ENCODE results near the gene KIRREL3.

Gene KIRREL3

GRCh38 chr11:126888115-126888712 is 112.4 kb downstream of the KIRREL3 start:
- TF ChIP-seq JUND (IDR thresholded peaks at IDR 0.05; ENCODE audit: low read depth), result no peak
- no peak for DNase-seq (ENCODE audit: low read depth in 1 of 2, low spot score in 1 of 2)
- in situ Hi-C loops (cut with HindIII; ENCODE audit: low pct_unique_long_range_greater_than_20kb, low sequenced_read_pairs), result no loop called here

- no peak for DNase-seq (ENCODE audit: low read depth in 1 of 2, low spot score in 1 of 2)
- in situ Hi-C loops (cut with HindIII; ENCODE audit: low pct_unique_long_range_greater_than_20kb, low sequenced_read_pairs), result no loop called here
- no peak for TF ChIP-seq JUND (IDR thresholded peaks at IDR 0.05; ENCODE audit: low read depth)
Measured at GRCh38 chr11:126886636-126887035, 113.9 kb downstream of the KIRREL3 start.

- in situ Hi-C loops (cut with HindIII; ENCODE audit: low pct_unique_long_range_greater_than_20kb, low sequenced_read_pairs), result no loop called here
- TF ChIP-seq JUND (IDR thresholded peaks at IDR 0.05; ENCODE audit: low read depth), result no peak
- no peak for DNase-seq (ENCODE audit: low read depth in 1 of 2, low spot score in 1 of 2)
Measured at GRCh38 chr11:126886085-126886484, 114.5 kb downstream of the KIRREL3 start.

DNA sequence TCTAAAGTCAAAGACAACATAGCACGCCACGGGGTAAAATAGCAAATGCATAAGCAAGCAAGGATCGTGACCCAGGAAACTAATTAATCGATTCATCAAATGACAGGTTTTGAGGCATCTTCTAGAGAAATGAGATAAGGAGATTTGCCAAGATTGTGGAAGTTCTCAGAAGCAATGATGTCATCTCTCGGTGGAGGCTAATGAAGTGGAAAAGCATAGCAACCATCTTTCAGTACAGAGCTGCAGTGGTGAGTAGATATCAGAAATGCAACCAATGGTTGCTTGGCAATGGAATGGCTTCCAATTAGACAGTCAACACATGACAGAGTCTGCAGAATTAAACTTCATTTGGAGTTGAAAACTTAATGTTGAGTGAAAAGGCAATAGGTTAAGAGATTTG is 116.0 kb downstream of the KIRREL3 start:
- DNase-seq (ENCODE audit: low read depth in 1 of 2, low spot score in 1 of 2), result no peak
- TF ChIP-seq JUND (IDR thresholded peaks at IDR 0.05; ENCODE audit: low read depth), result no peak
- in situ Hi-C loops (cut with HindIII; ENCODE audit: low pct_unique_long_range_greater_than_20kb, low sequenced_read_pairs), result no loop called here

GRCh38 chr11:126884192-126884591 is 116.4 kb downstream of the KIRREL3 start:
- in situ Hi-C loops (cut with HindIII; ENCODE audit: low pct_unique_long_range_greater_than_20kb, low sequenced_read_pairs), result no loop called here
- TF ChIP-seq JUND (IDR thresholded peaks at IDR 0.05; ENCODE audit: low read depth), result no peak
- no peak for DNase-seq (ENCODE audit: low read depth in 1 of 2, low spot score in 1 of 2)

GRCh38 chr11:126880872-126881271 is 119.7 kb downstream of the KIRREL3 start:
- no peak for TF ChIP-seq JUND (IDR thresholded peaks at IDR 0.05; ENCODE audit: low read depth)
- in situ Hi-C loops (cut with HindIII; ENCODE audit: low pct_unique_long_range_greater_than_20kb, low sequenced_read_pairs), result no loop called here
- no peak for DNase-seq (ENCODE audit: low read depth in 1 of 2, low spot score in 1 of 2)

- TF ChIP-seq JUND (IDR thresholded peaks at IDR 0.05; ENCODE audit: low read depth), result no peak
- DNase-seq (ENCODE audit: low read depth in 1 of 2, low spot score in 1 of 2), result no peak
- in situ Hi-C loops (cut with HindIII; ENCODE audit: low pct_unique_long_range_greater_than_20kb, low sequenced_read_pairs), result no loop called here
Measured at GRCh38 chr11:126879516-126879915, 121.1 kb downstream of the KIRREL3 start.

DNA sequence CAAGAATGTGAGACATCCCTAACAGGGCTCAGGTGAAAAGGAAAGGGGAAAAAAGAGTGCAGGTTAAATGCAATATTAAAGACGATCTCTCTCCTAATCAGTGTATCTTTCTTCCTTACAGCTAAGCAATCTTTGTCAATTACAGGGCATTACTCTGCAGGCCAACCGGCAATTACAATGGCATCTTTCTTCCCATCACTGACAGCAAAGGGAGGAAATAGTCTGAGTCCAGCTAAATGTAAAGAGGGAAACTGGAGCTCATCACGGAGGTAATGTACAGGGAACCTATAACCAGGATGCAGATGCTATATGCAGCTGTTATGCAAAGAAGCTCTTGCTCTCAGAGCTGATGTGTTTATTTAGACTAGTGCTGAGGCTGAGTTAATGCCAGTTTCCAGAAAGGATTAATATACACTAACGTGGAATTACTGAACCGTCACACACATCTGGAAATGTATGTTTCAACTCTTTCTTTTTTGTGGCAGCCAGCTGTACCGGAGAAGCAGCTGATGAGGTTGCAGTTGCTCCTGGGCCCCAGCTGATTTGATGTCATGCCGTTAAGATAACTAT is 121.6 kb downstream of the KIRREL3 start:
- in situ Hi-C loops (cut with HindIII; ENCODE audit: low pct_unique_long_range_greater_than_20kb, low sequenced_read_pairs), result no loop called here
- no peak for DNase-seq (ENCODE audit: low read depth in 1 of 2, low spot score in 1 of 2)
- TF ChIP-seq JUND (IDR thresholded peaks at IDR 0.05; ENCODE audit: low read depth), result no peak

DNA sequence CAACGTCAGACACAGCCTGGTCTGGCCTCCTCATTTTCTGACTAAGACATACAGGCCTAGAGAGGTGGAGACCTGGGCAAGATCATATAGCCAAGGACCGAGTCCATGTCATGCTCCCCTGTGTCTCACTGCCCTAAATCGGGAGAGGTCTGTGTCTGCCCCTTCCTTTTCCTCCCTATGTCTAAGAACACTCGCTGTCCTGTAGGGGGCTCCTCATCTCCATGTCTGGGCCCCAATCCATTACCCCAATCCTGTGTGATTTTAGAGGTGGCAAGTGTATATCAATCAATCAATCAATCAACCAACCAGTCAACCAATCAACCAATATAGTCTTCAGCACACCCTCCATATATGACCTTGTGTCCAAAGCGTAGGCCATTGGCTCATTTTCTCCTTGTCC is 125.7 kb downstream of the KIRREL3 start:
- TF ChIP-seq JUND (IDR thresholded peaks at IDR 0.05; ENCODE audit: low read depth), result no peak
- in situ Hi-C loops (cut with HindIII; ENCODE audit: low pct_unique_long_range_greater_than_20kb, low sequenced_read_pairs), result no loop called here
- no peak for DNase-seq (ENCODE audit: low read depth in 1 of 2, low spot score in 1 of 2)

DNA sequence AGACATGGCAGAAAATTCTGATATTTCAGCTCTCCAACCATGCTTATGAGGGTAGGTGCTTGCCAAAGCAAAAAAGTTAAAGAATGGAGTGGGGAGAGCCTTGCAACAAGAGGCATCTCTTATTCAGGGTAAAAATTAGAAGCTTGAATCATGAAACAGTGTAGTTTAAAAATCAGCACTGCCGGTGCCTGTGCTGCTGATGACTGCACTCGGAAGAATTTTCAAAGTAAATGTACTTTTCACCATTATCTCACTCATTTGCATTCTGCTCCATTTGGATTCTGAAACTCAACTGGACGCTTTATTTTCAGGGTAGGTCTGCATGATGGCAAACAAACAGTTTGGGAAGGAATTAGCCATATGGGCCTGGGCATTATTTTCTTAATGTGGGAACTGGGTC is 126.3 kb downstream of the KIRREL3 start:
- in situ Hi-C loops (cut with HindIII; ENCODE audit: low pct_unique_long_range_greater_than_20kb, low sequenced_read_pairs), result no loop called here
- no peak for TF ChIP-seq JUND (IDR thresholded peaks at IDR 0.05; ENCODE audit: low read depth)
- no peak for DNase-seq (ENCODE audit: low read depth in 1 of 2, low spot score in 1 of 2)

DNA sequence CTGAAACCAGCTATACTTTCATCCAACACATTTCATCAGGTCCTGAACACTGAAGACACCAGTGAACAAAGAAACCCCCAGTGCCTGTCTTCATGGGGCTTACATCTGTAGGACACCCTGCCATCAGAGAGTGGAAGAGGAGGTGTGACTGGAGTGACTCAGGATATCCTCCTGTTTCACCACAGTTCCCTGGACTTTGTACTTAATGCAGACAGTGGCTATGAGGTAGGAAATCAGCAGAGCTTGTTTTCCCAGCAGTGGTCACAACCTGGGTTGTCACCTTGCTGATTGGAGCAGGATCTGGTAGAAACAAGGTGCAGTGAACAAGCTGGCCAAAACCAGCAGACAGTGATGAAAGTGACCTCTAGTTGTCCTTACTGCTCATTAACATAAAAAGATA is 128.8 kb downstream of the KIRREL3 start:
- in situ Hi-C loops (cut with HindIII; ENCODE audit: low pct_unique_long_range_greater_than_20kb, low sequenced_read_pairs), result no loop called here
- TF ChIP-seq JUND (IDR thresholded peaks at IDR 0.05; ENCODE audit: low read depth), result no peak
- no peak for DNase-seq (ENCODE audit: low read depth in 1 of 2, low spot score in 1 of 2)

GRCh38 chr11:126870021-126870420 is 130.5 kb downstream of the KIRREL3 start:
- no peak for DNase-seq (ENCODE audit: low read depth in 1 of 2, low spot score in 1 of 2)
- TF ChIP-seq JUND (IDR thresholded peaks at IDR 0.05; ENCODE audit: low read depth), result no peak
- in situ Hi-C loops (cut with HindIII; ENCODE audit: low pct_unique_long_range_greater_than_20kb, low sequenced_read_pairs), result no loop called here

- no peak for TF ChIP-seq JUND (IDR thresholded peaks at IDR 0.05; ENCODE audit: low read depth)
- in situ Hi-C loops (cut with HindIII; ENCODE audit: low pct_unique_long_range_greater_than_20kb, low sequenced_read_pairs), result no loop called here
Measured at GRCh38 chr11:126868741-126869140, 131.8 kb downstream of the KIRREL3 start.

DNA sequence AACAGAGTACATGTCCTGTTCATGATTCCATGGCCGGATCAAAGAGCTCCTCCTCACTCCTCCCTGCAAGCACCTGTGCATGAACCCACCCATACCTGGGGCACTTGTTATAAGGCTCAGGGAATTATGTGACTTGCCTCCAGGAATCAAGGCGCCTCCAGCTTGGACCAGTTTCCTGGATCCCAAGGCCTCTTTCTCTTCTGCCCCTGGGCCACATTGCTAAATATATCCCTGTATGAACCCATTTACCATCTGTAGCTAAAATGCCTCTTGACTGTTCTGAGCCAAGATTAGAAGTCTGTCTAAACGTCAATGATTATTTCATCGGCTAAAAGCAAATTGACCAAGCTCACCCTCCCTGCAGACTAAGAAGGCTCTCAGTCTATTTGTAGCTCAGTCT is 135.6 kb downstream of the KIRREL3 start:
- in situ Hi-C loops (cut with HindIII; ENCODE audit: low pct_unique_long_range_greater_than_20kb, low sequenced_read_pairs), result no loop called here
- TF ChIP-seq JUND (IDR thresholded peaks at IDR 0.05; ENCODE audit: low read depth), result no peak

More at GRCh38 chr11:126868741-126869140, 131.8 kb downstream of the KIRREL3 start:
- DNase-seq (ENCODE audit: low read depth in 1 of 2, low spot score in 1 of 2), result no peak

More for the DNA sequence above, 135.6 kb downstream of the KIRREL3 start:
- DNase-seq (ENCODE audit: low read depth in 1 of 2, low spot score in 1 of 2), result no peak

Data from T47D (cell line).